GM12892 (cell line): Measurements from ENCODE around the gene ESRRB.

Experiments used
- POLR2A ChIP-seq: IDR thresholded peaks from 2 replicates; pipeline ENCODE4 v1.6.1; 2011; ENCODE audit warnings: low read depth, low read length, control low read depth
- TAF1 ChIP-seq: IDR thresholded peaks from 2 replicates; pipeline ENCODE4 v1.6.1; 2011; ENCODE audit warnings: low read depth, mild to moderate bottlenecking, control low read depth, low read length, borderline replicate concordance

DNA sequence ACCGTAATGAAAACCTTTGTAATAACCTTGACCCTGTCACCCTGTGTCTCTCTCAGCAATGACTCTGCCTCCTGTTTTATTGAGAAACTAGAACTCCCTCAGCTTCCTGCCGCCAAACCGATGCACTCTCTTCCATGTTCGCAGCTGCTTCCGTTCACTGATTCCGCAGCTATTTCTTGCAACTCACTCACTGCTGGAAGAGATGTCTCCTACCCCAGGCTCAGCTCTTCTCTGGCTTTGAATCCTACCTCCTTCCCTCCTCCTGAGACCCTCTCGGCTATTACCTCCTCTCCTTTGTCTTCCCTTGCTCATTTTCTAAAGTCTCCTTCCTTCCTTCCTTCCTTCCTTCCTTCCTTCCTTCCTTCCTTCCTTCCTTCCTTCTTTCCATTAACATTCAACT, 71.0 kb downstream of the ESRRB start:
- TF ChIP-seq POLR2A, result no peak
- TF ChIP-seq TAF1, result no peak
